Activated naive CD8-positive, alpha-beta T cell treated with anti-CD3 and anti-CD28 coated beads, Interleukin-2, amount 50 U/mL, for 16 hours (primary cell): ENCODE measurements around the gene ACOT8.
"Not testable (repeated sequence)": the region's sequence is repeated elsewhere in the genome, so short reads cannot be mapped to it uniquely, and the experiment has no call there.

ENCODE experiments used
- DNase-seq: peaks from one replicate; pipeline ENCODE4 v3.0.0-alpha.2; 2020; ENCODE audit warnings: low read depth, low spot score

The ACOT8 gene

GRCh38 chr20:45887346-45887715 is 30.1 kb upstream of the ACOT8 start, which contains the start of gene SPATA25:
Gene SPATA25, minus strand, starts transcription at chr20:45887622. Its CDS starts 32 bp downstream, at chr20:45887590.
- DNase-seq: no peak

- DNase-seq: no peak
These were observed 29.6 kb upstream of the ACOT8 start for GRCh38 chr20:45886590-45887345.

- no peak for DNase-seq
These were observed 25.9 kb upstream of the ACOT8 start for GRCh38 chr20:45883100-45883469.

- no peak for DNase-seq
These were observed 25.4 kb upstream of the ACOT8 start for GRCh38 chr20:45882469-45883099.

GRCh38 chr20:45880988-45881788 is 24.0 kb upstream of the ACOT8 start, which contains the start of gene ZSWIM1:
Gene ZSWIM1, plus strand, starts transcription at chr20:45881227. Its CDS starts 1,366 bp downstream, at chr20:45882593.
- DNase-seq: peak; percentile 97

- DNase-seq: no peak
These were observed 21.0 kb upstream of the ACOT8 start for GRCh38 chr20:45878076-45878761.

- no peak for DNase-seq
These were observed 17.4 kb upstream of the ACOT8 start for GRCh38 chr20:45874576-45874975.

- DNase-seq: not testable (repeated sequence)
These were observed 16.9 kb upstream of the ACOT8 start for GRCh38 chr20:45874104-45874481.

- no peak for DNase-seq
These were observed 16.4 kb upstream of the ACOT8 start for GRCh38 chr20:45873409-45874103.

- no peak for DNase-seq
These were observed 15.4 kb upstream of the ACOT8 start for GRCh38 chr20:45872626-45873025.

- DNase-seq: no peak
These were observed 10.6 kb upstream of the ACOT8 start for GRCh38 chr20:45867819-45868176.

GRCh38 chr20:45867136-45867818 is 10.1 kb upstream of the ACOT8 start:
- DNase-seq: no peak

- no peak for DNase-seq
These were observed 9.3 kb upstream of the ACOT8 start for GRCh38 chr20:45866454-45866853.

- no peak for DNase-seq
These were observed 6.6 kb upstream of the ACOT8 start for GRCh38 chr20:45863543-45864470.

GRCh38 chr20:45861221-45862075 is 4.3 kb upstream of the ACOT8 start:
- DNase-seq: no peak

- no peak for DNase-seq
These were observed 3.5 kb upstream of the ACOT8 start for GRCh38 chr20:45860560-45861220.

GRCh38 chr20:45859916-45860315 is 2.7 kb upstream of the ACOT8 start:
- no peak for DNase-seq

GRCh38 chr20:45857882-45858216 is 657 bp upstream of the ACOT8 start:
- no peak for DNase-seq
